Myocyte (in vitro differentiated cells): ENCODE results near the gene CHCHD6. TPM values are rescaled to one million over a fixed set of nuclear protein-coding genes. Genes with fewer than 3 reads are reported as not detected.

Experiments used
- DNase-seq: peaks from one replicate; pipeline ENCODE4 v3.0.0-alpha.2; 2012; ENCODE audit warnings: low read depth
- total RNA-seq: library from RNA; depleted of rRNA; stranded (reverse); fragments of >200 nt; gene quantifications from 2 replicates; pipeline ENCODE4 v1.2.3, GENCODE V29; 2014

Gene CHCHD6
- total RNA-seq, 1 donor from 2014 or later = 11.8 TPM

DNA sequence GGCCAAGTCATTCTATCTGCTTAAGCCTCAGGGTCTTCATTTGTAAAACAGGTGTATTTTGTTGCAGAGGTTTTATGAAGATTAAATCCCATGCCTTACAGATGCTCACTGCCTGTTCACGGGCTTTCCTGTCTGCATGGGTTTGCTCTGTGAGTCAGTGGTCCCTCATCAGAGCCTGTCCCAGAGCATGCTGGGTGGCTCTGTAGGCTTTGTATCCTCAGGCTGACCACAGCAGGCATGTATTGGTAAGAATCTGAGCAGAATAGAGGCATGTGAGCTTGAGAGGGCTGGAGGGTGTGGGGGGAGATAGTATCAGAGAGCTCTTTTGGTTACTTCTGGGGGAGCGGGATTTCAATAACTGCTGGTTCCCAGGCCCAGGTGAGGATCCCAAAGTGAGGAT lies 233.5 kb downstream of the CHCHD6 start:
- DNase-seq = no peak

DNA sequence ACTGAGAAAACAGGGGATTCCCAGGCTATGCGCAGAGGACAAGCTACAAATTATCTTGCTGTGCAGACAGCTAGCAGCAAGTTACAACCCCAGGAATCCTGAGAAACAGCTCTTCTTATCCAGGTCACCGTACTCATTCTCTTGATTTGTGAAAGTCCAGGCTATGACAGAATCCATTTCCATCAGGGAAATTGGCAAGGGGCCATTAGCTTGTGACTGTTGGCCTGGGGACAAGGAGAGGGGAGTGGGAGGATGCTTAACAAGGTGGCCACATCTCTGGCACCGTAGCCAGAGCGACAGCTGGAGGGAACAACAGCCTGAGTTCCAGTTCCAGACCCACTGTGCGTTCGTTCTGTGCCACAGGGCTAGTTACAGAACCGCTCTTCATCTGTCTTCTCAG lies 233.9 kb downstream of the CHCHD6 start:
- peak; percentile 43 for DNase-seq

DNA sequence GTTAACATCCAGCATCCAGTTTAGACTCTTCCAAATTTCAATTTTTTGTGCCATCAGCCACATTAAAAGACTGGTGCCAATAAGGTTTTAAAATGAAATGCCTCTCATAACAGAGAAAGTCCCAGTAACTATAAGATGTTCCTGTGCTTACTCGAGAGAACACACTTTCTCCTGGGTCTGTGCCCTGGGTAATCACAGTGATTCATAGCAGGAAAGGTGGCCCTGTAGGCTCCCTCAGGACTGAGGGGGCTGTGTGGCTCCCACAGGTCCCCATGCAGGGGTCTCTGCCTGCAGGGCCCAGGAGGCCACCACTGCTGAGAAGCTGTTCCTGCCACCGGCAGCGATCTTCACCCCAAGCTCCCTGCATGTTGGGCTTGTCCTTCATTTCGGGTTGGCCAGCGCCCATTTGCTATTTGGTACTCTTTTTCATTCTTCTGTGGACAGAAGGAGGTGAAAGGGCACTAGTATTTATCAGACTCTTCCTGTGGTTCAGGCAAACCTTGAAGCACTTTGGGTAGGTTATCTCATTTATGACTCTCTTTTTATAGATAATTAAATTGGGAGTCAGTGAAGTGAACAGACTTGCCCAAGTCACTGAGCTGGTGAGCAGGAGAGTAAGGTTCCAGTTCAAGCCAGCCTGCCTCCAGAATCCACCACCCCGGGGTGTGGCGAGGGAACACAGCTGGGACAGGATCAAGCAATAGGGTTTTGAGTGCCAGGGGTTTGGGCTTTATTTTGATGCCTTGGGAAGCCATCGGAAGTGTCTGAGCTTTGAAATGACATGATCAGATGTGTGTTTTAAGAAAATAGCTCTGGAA lies 234.7 kb downstream of the CHCHD6 start:
- peak; percentile 60 for DNase-seq

DNA sequence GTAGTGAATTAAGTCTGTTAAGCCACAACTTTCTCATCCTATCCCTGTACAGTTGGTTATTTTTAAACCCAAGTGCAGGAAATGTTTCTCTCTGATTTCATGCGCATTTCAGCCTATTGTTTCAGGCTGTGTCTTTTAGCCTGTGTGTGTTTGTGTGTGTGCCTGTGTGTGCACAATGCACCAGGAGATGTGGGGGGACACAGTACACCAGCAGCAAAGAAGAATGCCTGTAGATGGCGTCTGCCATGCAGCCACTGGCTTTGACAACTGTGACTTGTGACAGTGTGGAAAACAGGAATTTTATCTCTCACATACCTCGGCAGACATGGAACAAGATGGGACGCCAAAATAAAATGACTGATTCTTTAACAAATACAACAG lies 235.3 kb downstream of the CHCHD6 start:
- DNase-seq = no peak

DNA sequence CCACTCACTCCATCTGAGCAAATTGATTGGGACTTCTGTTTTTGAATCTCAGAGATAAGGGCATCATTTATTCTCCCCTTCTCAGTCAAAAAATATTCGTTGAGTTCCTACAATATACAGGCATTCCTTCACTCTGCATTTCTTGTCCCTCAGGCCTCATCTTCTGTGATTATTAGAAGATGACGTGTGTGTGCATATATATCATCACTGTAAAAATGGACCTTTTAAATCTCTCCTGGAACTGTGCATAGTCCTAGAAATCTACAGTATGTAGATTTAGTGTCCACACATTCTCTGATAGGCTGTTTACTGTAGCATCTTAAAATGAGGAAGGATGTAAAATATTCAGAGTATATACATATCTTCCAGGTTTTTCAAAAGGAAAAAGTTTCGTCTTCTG lies 235.7 kb downstream of the CHCHD6 start:
- no peak for DNase-seq

DNA sequence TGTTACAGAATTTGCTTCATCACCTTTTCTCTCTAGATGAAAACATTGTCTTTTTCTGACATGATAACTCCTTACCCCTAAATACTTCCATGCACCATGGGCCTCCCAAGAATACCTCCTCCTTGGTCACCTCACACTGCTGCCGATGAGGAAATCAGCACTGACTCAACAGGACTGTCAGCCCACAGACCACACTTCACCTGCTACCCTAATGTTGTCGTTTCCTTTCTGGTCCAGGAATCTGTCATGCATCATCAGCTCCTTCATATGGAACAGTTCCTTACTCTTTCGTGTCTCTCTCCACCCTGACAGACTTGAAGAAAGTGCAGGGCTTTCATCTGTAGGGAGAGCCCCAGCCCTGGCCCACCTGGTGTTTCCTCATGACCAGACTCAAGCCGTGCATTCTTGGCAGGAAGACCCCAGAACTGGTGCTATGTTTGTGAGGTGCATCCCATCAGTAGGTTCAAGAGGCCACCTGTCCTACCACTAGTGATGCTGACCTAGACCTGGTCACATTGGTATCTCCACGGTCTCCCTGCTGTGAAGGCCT lies 237.8 kb downstream of the CHCHD6 start:
- DNase-seq = peak; percentile 80

DNA sequence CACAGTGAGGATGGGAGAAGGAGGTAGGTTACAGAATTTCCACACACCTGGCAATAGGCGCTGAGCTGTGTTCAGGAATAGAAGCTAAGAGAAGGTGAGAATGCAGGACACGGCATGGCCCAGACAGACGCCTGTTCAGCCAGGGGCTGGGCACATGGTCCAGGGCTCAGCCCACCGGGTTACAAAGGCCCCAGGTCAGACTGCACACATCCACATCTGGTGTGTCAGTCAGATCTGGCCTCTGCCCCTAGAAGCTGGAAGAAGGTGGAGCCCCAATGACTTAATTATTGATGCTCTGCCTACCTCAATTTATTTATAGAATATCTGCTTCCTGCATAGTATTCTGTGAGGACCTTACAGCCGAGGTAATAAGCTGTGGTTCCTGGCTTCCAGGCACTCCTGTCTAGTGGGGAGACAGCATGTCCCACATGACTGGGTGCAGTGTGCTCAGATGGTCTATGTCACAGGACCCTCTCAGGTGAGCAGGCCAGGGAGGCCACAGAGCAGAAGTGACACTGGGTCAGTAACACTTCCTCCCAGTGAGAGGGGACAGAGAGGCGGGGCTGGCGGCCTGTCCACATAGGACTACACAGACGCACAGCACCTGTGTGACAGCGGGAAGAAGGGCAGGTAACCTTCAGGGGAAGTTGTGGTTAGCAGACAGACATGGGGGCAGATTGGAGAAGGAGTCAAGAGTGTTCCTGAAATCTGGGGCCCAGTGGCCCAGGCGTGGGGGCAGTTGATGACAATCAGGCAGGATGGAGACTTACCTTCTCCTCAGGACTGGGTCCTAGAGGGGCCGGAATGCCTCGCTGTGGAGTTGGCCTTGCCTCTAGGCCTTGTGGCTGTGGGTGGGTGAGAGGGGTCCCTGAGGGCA lies 240.3 kb downstream of the CHCHD6 start:
- DNase-seq = no peak

DNA sequence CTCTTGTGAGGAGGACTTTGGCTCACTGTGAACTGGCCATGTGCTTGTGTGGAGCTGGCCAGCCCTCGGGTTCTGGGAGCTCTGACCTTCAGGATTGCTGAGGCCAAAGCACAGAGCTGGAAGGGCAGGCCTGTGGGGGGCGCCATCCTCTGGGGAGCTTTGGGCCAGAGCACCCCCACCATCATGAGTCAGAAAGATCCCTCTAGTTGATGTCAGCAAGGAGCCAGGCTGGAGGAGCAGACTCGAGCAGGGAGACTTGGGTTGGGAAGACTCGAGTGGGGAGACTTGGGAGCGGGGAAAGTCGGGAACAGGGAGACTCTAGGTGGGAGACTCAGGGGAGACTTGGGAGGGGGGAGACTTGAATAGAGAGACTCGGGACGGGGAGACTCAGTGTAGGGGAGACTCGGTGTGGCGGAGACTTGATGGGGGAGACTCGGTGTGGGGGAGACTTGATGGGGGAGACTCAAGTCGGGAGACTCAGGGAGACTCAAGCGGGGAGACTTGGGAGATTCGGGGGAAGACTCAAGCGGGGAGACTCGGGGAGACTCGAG lies 241.2 kb downstream of the CHCHD6 start:
- no peak for DNase-seq

DNA sequence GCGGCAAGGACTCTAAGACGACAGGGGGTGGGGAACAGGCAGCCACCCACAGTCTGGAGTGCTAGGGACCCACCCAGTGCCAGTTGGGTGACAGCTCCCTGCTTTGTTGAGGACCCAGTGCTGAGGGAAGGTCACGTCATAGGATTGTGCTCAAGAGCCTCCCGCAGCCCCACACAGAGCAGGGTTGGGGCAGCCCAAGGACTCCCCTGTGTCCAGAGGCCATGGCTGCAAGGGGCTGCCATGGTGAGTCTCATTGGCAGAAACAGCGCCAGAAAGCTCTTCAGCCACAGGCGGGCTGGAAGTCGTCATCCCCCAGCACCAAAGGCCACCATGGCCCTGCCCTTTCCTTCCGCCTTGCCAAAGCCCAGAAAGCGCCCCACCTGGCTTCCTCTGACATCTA lies 241.9 kb downstream of the CHCHD6 start:
- no peak for DNase-seq

DNA sequence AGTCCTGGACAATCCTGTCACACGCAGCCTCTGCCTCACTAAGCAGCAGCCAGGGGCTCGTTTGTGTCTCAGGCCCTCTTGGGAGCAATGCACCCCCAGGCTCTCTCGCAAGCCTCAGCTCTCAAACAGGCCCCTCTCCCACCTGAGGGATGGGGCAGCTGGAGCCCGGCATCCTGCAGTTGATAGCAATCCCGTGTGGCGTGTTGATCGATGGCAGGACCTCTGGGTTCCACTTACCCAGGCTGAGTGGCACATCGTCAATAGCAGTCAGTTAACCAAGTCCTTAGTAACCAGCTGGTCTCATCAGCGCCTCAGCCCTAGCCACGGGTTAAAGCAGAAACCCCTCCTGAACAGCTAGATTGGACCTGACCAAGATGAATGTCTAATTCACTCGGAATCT lies 242.4 kb downstream of the CHCHD6 start:
- DNase-seq = no peak

DNA sequence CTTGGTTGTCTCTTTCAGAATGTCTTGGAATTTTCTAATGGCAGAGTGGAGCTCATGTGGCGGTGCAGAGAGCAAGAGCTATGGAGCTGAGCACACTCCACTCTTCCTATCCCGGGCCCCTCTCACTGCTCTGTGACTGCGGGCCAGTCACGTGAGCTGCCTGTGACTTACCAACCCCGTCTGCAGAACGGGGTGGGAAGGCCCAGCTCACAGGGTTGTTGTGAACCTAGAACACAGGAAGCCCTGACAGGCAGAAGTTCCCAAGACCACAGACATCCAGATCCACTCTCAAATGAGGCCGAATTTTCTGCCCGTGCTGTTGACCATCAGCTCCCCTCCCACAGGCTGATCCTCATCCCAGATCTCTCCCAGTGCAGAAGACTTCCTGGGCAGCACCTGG lies 243.4 kb downstream of the CHCHD6 start:
- DNase-seq = no peak

DNA sequence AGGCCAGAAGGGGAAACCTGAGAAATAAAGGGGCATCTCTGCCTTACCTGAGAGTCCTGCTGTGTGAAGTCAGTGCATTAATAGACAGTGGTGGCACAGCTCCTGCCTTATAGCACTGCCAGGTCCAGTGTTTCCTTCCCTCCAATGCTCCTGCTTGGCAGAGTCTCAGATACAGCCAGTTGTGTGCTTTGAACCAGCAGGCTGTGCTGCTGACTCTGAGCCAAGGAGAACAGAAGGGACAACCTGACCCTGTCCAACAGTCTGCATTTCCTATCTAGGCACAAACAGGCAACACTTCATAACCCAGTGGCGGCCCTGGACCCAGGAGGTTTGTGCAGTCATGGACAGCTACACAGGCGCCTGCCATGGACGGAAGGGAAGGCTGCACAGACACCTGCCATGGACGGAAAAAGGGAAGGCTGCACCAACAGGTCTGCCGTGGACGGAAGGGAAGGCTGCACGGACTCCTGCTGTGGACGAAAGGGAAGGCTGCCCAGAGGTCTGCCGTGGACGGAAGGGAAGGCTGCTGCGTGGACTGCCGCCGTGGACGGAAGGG lies 245.0 kb downstream of the CHCHD6 start:
- no peak for DNase-seq

DNA sequence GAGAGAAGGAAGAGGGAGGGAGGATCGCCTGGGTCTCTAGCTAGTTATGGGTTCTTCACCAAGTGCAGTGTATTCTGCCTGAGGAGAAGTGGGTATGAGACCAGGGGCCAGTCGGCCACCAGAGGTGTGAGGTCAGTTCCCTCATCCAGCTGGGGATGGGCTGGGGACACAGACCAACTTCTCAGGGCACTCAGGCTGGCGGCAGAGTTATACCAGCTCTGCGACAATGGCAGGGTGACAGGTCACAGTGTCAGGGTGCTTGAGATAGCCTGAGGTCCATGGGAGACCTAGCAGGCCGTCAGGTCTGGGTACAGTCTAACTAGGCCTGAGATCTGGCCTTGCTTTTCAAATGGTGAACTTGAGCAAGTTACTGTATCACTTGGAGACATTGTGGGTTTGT lies 247.5 kb downstream of the CHCHD6 start:
- DNase-seq = no peak

DNA sequence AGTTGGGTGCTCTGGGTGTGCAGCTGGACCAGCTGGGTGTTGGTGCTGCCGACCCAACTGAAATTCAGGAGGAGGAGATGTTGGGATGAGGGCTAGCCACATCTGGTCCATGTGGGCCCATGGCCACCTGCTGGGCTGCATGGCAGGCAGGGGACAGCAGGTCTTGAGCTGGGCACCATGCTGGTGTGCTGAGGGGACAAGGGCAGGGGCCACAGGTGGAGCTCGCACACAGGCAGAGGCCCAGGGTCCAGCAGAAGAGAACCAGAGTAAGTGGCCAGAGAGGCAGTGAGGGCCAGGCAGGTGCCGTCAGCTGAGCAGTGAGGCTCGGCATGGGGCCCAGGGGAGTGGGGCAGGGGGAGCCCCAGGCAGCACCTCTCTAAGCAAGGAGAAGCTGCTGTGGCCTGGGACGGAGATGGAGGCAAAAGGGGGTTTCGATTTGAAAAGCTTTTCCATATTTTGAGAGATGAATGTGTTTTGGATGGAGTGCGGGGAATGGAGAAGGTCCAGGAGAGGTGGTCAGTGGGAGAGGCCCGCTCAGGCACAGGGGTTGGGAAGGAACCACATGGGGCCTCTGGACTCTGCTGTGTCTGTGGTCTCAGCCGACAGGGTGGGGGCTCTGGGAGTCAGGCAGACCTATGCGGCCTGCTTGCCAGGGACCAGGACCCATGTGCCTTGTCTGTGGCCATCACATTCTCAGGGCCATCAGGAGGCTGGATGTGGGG lies 248.4 kb downstream of the CHCHD6 start:
- no peak for DNase-seq

DNA sequence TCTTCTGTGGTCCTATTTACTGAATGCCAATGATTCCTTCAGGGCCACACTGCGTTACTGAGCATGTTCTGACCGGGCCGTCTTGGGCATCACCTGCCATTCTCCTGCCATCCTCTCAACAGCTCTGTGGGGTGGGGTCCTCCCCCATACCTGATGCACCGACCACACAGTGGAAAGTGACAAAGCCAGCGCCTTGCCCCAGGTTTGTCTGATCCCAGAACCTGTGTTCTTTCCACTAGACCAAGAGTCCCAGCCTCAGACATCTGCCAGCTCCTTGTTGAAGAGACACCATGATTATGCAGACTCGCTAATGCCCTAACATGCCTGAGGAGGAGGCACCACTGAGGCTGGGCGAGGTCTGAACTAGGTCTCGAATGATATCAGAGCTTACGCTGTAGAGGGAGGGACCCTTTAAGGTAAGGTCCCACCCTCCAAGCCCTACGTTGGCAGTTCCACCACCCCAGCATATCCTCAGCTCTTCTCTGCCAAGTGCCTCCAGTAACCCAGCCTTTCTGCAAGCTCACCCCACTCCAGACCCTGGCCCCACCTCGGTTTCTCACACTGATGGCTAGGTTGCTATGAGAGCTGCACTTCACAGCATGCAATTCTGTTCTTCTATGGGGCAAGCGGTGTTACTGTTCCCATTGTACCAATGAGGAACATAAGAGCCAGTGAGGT lies 249.1 kb downstream of the CHCHD6 start:
- no peak for DNase-seq

DNA sequence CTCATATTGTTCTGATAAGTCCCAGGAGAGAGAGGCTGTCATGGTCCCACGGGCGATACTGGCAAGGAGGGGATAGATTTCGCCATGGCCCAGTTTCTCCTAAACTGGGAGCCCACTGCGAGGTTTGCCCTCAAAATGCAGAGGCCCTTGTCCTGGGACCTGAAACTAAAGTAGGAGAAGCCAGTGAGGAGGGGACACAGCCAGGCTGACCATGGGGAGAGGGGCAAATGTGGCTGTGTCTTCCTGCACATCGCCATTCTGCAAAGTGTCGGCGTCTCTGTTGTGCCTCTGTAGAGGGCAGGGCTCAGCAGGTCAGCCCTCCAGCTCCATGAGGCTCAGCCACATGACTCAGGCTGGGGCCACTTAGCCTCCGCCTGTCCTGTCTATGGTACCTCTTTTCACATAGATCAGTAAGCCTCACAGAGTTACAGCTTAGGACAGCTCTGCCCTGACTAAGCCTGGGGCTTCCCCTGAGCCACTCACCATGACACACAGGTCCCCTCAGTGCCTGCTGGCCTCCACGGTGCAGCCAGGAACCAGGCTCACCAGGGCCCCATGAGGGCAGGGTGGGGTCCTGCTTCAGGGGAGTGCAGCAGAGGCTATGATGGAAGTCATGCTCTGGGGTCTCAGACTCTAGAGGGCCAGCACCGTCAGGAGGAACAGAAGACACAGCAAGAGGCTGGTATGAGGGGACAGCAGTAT lies 250.3 kb downstream of the CHCHD6 start:
- no peak for DNase-seq

DNA sequence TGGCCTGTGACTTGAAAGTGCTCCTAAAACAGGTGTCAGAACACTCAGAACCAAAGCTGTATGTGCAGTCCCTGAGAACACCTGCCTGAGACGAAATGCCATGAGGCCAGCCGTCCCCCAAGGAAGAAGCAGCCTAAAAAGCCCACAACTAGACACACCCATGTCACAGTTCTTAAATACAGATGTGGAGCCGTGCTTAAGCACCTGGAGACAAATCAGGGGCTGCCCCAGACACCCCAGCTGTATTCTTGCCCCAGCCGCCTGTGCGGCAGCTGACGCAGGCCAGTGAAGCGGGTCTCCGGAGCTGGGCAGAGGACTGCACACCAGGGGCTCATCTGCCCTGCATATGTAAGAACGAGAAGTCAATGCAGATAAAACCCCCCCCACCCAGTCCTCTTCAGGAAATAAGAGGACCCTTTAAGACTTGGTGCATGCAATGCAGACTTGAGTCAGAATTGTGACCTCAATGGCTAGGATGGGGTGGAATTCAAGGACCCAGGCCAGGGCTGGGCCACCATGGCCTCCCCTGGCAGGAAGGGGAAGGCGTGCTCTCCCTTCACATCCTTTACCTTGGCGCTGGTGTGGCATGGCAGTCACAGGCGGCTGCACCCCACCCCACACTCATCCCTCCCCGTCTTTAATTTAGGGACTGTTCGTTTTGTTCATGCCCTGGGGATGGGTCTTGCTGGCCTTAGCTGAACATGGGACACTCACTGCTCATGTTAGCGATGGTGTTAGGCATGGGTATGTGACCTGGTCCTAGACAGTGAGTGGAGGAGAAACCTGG lies 251.2 kb downstream of the CHCHD6 start:
- DNase-seq = no peak

DNA sequence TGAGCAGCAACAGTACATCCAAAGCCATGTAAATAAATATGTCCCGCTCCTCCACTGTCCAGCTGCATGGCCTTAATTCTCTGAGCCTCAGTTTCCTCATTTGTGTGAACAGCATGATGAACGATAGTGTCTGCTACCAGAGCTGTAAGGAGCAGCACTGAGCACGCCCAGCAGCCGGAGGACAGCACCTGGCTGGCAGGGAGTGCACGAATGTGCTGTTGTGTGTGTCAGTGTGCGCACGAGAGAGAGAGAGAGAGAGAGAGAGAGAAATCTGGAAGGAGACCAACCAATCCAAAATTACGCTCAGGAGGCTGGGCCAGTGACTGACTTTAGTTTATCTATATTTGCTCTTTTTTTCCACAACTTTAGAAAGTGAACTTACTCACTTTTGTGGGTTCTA lies 252.3 kb downstream of the CHCHD6 start:
- DNase-seq = no peak
